Measurements from ENCODE around the gene TRAF3IP3. TPM values are rescaled to one million over a fixed set of nuclear protein-coding genes. Genes with fewer than 3 reads are reported as not detected.

TRAF3IP3 gene
- total RNA-seq, 6 donors from 2014 or later, result 6.4 to 58.7 (median 10.8) TPM

GRCh38 chr1:209778102-209778501, 22.2 kb downstream of the TRAF3IP3 start:
- Histone ChIP-seq H3K36me3 (peaks cover 0 to 10% (median 0%) of the 10 kb centered on the region in 4 donors), H3K4me1 (peaks cover 0 to under 1% (median 0%) of the 10 kb centered on the region in 4 donors), H3K27ac (no peak overlapping the region), H3K4me3 (no peak overlapping the region), H3K27me3 (no peaks in the 10 kb centered on the region), H3K9me3 (no peaks in the 10 kb centered on the region)
- TF ChIP-seq POLR2A (IDR thresholded peaks at IDR 0.05) (no peak), POLR2AphosphoS5 (IDR thresholded peaks at IDR 0.05) (no peak), CTCF (IDR thresholded peaks at IDR 0.05) (no peak), EP300 (IDR thresholded peaks at IDR 0.05) (no peak)
- ATAC-seq (ENCODE audit: low FRiP score in 2 of 2) (no peak), DNase-seq (no peak)
- WGBS, 2 donors, result 83 to 100% methylated on average over 1 of the region's 1 CpG

- WGBS, 2 donors, result 82 to 84% methylated on average over 4 of the region's 4 CpGs
- H3K9me3 ChIP-seq, result no peaks in the 10 kb centered on the region
- peaks cover 0 to 10% (median 0%) of the 10 kb centered on the region in 4 donors for H3K36me3 ChIP-seq
- no peak for ATAC-seq (ENCODE audit: low FRiP score in 2 of 2)
- no peak for DNase-seq
- H3K27ac ChIP-seq, result no peak overlapping the region
- peaks cover 8 to 16% (median 13%) of the 10 kb centered on the region in 4 donors for H3K4me1 ChIP-seq
- no peak overlapping the region for H3K4me3 ChIP-seq
- H3K27me3 ChIP-seq, result no peaks in the 10 kb centered on the region
- TF ChIP-seq POLR2AphosphoS5 (IDR thresholded peaks at IDR 0.05), result no peak
- TF ChIP-seq POLR2A (IDR thresholded peaks at IDR 0.05), result no peak
- TF ChIP-seq EP300 (IDR thresholded peaks at IDR 0.05), result no peak
- TF ChIP-seq CTCF (IDR thresholded peaks at IDR 0.05), result no peak
These were observed 24.4 kb downstream of the TRAF3IP3 start for GRCh38 chr1:209780268-209780667.

GRCh38 chr1:209783386-209783785, 27.5 kb downstream of the TRAF3IP3 start:
- Histone ChIP-seq H3K4me1 (peaks cover 8 to 25% (median 18%) of the 10 kb centered on the region in 4 donors), H3K27me3 (no peaks in the 10 kb centered on the region), H3K36me3 (peaks cover 0 to 3% (median 0%) of the 10 kb centered on the region in 4 donors), H3K4me3 (peak overlapping the region in 1 of 4 donors; percentile 59), H3K27ac (no peak overlapping the region), H3K9me3 (no peaks in the 10 kb centered on the region)
- no peak for TF ChIP-seq POLR2A (IDR thresholded peaks at IDR 0.05)
- TF ChIP-seq CTCF (IDR thresholded peaks at IDR 0.05), result no peak
- no peak for TF ChIP-seq EP300 (IDR thresholded peaks at IDR 0.05)
- TF ChIP-seq POLR2AphosphoS5 (IDR thresholded peaks at IDR 0.05), result no peak
- DNase-seq (no peak), ATAC-seq (ENCODE audit: low FRiP score in 2 of 2) (no peak)
- 76% methylated on average over 6 of the region's 6 CpGs for WGBS, 2 donors

- H3K4me1 ChIP-seq, result peaks cover 8 to 26% (median 18%) of the 10 kb centered on the region in 4 donors
- no peaks in the 10 kb centered on the region for H3K27me3 ChIP-seq
- DNase-seq (peak; percentile 99), ATAC-seq (ENCODE audit: low FRiP score in 2 of 2) (peak; percentile 98 to 100)
- no peaks in the 10 kb centered on the region for H3K9me3 ChIP-seq
- peak within 1 kb of the TSS; percentile 50 to 67 (median 58) for H3K4me3 ChIP-seq
- peak within 1 kb of the TSS; percentile 81 to 91 (median 90) for H3K27ac ChIP-seq
- 5 to 7% methylated on average over 21 to 48 of the region's 48 CpGs for WGBS, 2 donors
- TF ChIP-seq EP300 (IDR thresholded peaks at IDR 0.05) (peak in 1 of 4 donors; percentile 50), CTCF (IDR thresholded peaks at IDR 0.05) (peak in 3 of 6 experiments; percentile 3 to 47 (median 30)), POLR2A (IDR thresholded peaks at IDR 0.05) (peak in 3 of 4 donors; percentile 45 to 80 (median 57)), POLR2AphosphoS5 (IDR thresholded peaks at IDR 0.05) (peak; percentile 91 to 93)
- H3K36me3 ChIP-seq, result peaks cover 0 to 3% (median 1%) of the 10 kb centered on the region in 4 donors
These were observed 28.7 kb downstream of the TRAF3IP3 start, which contains the start of gene C1orf74 for GRCh38 chr1:209784265-209785169. Gene C1orf74, minus strand, starts transcription at chr1:209784559. Its CDS starts 925 bp downstream, at chr1:209783634.

Data from upper lobe of left lung (tissue), 6 donors.